SK-N-SH (cell line): ENCODE results near the gene TFDP2. TPM values are rescaled to one million over a fixed set of nuclear protein-coding genes. Genes with fewer than 3 reads are reported as not detected.

Source experiments
- CTCF ChIA-PET: fragments of 300-600, 350-600 bp; formaldehyde crosslinking; extraction: SDS; loops from one replicate; lab custom pipeline; 2021; lab: Yijun Ruan, JAX
- POLR2A ChIA-PET: fragments of 350-600 bp; sonication (Branson Sonifier 250); formaldehyde crosslinking; extraction: SDS; loops from one replicate; lab custom pipeline; 2020; ENCODE audit warnings: antibody characterized with exemption, inconsistent platforms; lab: Yijun Ruan, JAX
- DNase-seq: peaks from one replicate; pipeline ENCODE4 v3.0.0; 2012
- H2AFZ ChIP-seq: fragments of 200-600 bp; sonication (generic); 2 replicates; pipeline ENCODE4 v1.8.1; 2016; ENCODE audit warnings: antibody characterized with exemption, mild to moderate bottlenecking, low read depth
- H3F3A ChIP-seq: fragments of 200-600 bp; sonication (generic); replicated peaks from 2 replicates; pipeline ENCODE3; 2016; ENCODE audit warnings: antibody characterized with exemption, mild to moderate bottlenecking; ENCODE audit not compliant: insufficient read depth
- H3K27ac ChIP-seq, 2 experiments: fragments of 200-500 bp in 1 of 2; fragments of 200-600 bp in 1 of 2; sonication (Bioruptor generic) in 1 of 2; sonication (generic), shearing (Covaris generic) in 1 of 2; 2 replicates each; pipeline versions ENCODE4 v1.5.1 to v1.6.1; 2014 to 2016; ENCODE audit warnings: low read depth in 2 of 2, inconsistent platforms in 1 of 2, low read length in 1 of 2, mild to moderate bottlenecking in 1 of 2, mixed read lengths in 1 of 2
- H3K27me3 ChIP-seq: fragments of 200-600 bp; sonication (generic), shearing (Covaris generic); 2 replicates; pipeline ENCODE4 v1.6.1; 2016; ENCODE audit warnings: mixed run types; ENCODE audit not compliant: insufficient read depth
- H3K36me3 ChIP-seq, 2 experiments: fragments of 200-500 bp in 1 of 2; fragments of 200-600 bp in 1 of 2; sonication (Bioruptor generic) in 1 of 2; sonication (generic) in 1 of 2; replicated peaks in 1 of 2; 2 replicates each; pipeline versions ENCODE3 to v1.5.1; 2014 to 2016; ENCODE audit warnings: low read length in 1 of 2, mild to moderate bottlenecking in 1 of 2; ENCODE audit not compliant: insufficient read depth in 2 of 2, control insufficient read depth in 1 of 2
- H3K4me1 ChIP-seq, 2 experiments: fragments of 200-500 bp in 1 of 2; fragments of 200-600 bp in 1 of 2; sonication (Bioruptor generic) in 1 of 2; sonication (generic), shearing (Covaris generic) in 1 of 2; 2 replicates each; pipeline versions ENCODE4 v1.5.1 to v1.6.1; 2014 to 2016; ENCODE audit warnings: low read depth in 1 of 2, low read length in 1 of 2, mixed run types in 1 of 2; ENCODE audit not compliant: insufficient read depth in 2 of 2, control insufficient read depth in 1 of 2
- H3K4me2 ChIP-seq: fragments of 200-600 bp; sonication (generic), shearing (Covaris generic); 2 replicates; pipeline ENCODE4 v1.6.1; 2017; ENCODE audit warnings: mixed run types
- H3K4me3 ChIP-seq, 2 experiments: fragments of 200-500 bp in 1 of 2; fragments of 200-600 bp in 1 of 2; sonication (Bioruptor generic) in 1 of 2; sonication (generic), shearing (Covaris generic) in 1 of 2; 2 replicates each; pipeline versions ENCODE4 v1.5.1 to v1.8.1; 2014 to 2016; ENCODE audit warnings: low read depth in 2 of 2, inconsistent platforms in 1 of 2, low read length in 1 of 2, mild to moderate bottlenecking in 1 of 2, mixed read lengths in 1 of 2, moderate library complexity in 1 of 2
- H3K79me2 ChIP-seq: fragments of 200-600 bp; sonication (generic); 2 replicates; pipeline ENCODE4 v1.8.1; 2017; ENCODE audit warnings: mild to moderate bottlenecking; ENCODE audit not compliant: insufficient read depth
- H3K9ac ChIP-seq: fragments of 200-600 bp; sonication (generic); 2 replicates; pipeline ENCODE4 v1.6.1; 2017; ENCODE audit warnings: mixed run types
- H3K9me2 ChIP-seq: fragments of 200-600 bp; sonication (generic); 2 replicates; pipeline ENCODE4 v1.6.1; 2017; ENCODE audit warnings: mixed run types
- H3K9me3 ChIP-seq: fragments of 200-600 bp; sonication (generic); 2 replicates; pipeline ENCODE4 v1.6.1; 2017; ENCODE audit warnings: mixed run types, mild to moderate bottlenecking, moderate library complexity
- H4K20me1 ChIP-seq: fragments of 200-600 bp; sonication (generic); 2 replicates; pipeline ENCODE4 v1.6.1; 2017; ENCODE audit warnings: mild to moderate bottlenecking, mixed run types; ENCODE audit not compliant: insufficient read depth
- ELF1 ChIP-seq: IDR thresholded peaks from 2 replicates; pipeline ENCODE4 v1.4.0; 2012
- EP300 ChIP-seq, 2 experiments: IDR thresholded peaks; 2 replicates each; pipeline versions ENCODE4 v1.4.0 to v1.6.1; 2012; ENCODE audit warnings: borderline replicate concordance in 1 of 2, low read depth in 1 of 2, low read length in 1 of 2
- EZH2phosphoT487 ChIP-seq: fragments of 200-600 bp; sonication (generic); IDR thresholded peaks from 2 replicates; pipeline ENCODE4 v1.6.1; 2017; ENCODE audit warnings: low read depth, mixed run types, mild to moderate bottlenecking, antibody characterized with exemption, moderate library complexity, borderline replicate concordance
- FOXJ3 ChIP-seq: sonication (generic); formaldehyde crosslinking; IDR thresholded peaks from 2 replicates; pipeline ENCODE4 v1.5.1; 2020; ENCODE audit warnings: mild to moderate bottlenecking, missing genetic modification reagents
- FOXM1 ChIP-seq: IDR thresholded peaks from 2 replicates; pipeline ENCODE4 v1.4.0; 2012; ENCODE audit warnings: low read depth, mild to moderate bottlenecking
- GABPA ChIP-seq: IDR thresholded peaks from 2 replicates; pipeline ENCODE4 v1.4.0; 2012; ENCODE audit warnings: low read depth, mild to moderate bottlenecking
- IRF3 ChIP-seq: fragments of 150-350 bp; IDR thresholded peaks from 2 replicates; pipeline ENCODE4 v1.6.1; 2016; ENCODE audit warnings: mild to moderate bottlenecking, low read depth, low read length
- JUND ChIP-seq: IDR thresholded peaks from 2 replicates; pipeline ENCODE4 v1.4.0; 2012
- NFIC ChIP-seq: IDR thresholded peaks from 2 replicates; pipeline ENCODE4 v1.4.0; 2012; ENCODE audit warnings: borderline replicate concordance
- PBX3 ChIP-seq: IDR thresholded peaks from 2 replicates; pipeline ENCODE4; 2012
- SIN3A ChIP-seq: IDR thresholded peaks from 2 replicates; pipeline ENCODE4 v1.6.1; 2012; ENCODE audit warnings: low read depth, mild to moderate bottlenecking, low read length, moderate library complexity, borderline replicate concordance
- TCF12 ChIP-seq: IDR thresholded peaks from 2 replicates; pipeline ENCODE4 v1.4.0; 2012
- YY1 ChIP-seq: IDR thresholded peaks from 2 replicates; pipeline ENCODE4 v1.4.0; 2012; ENCODE audit warnings: low read depth, mild to moderate bottlenecking
- WGBS: methylation state at CpG from one replicate; pipeline ENCODE4 v1.1.6; 2017; ENCODE audit warnings: low lambda C conversion rate; 5-methylcytosine and 5-hydroxymethylcytosine counted together
- polyA plus RNA-seq, 3 experiments: library from polyadenylated mRNA; depleted of rRNA; stranded (reverse); fragments of >200 nt; gene quantifications; 2 replicates each; pipeline ENCODE4 v1.2.3, GENCODE V29; 2012
- TF ChIP-seq, protein P1 (sequence below): IDR thresholded peaks from 2 replicates; pipeline ENCODE4 v1.4.0; 2012; ENCODE audit warnings: low read depth

TFDP2 gene
- polyA plus RNA-seq, 1 of the 3 experiments (the other 2 are of a cell fraction) = 8.6 TPM

GRCh38 chr3:141965471-141965870 lies 183.9 kb downstream of the TFDP2 start:
- H3K27ac ChIP-seq = no peak overlapping the region
- TF ChIP-seq, protein P1, sequence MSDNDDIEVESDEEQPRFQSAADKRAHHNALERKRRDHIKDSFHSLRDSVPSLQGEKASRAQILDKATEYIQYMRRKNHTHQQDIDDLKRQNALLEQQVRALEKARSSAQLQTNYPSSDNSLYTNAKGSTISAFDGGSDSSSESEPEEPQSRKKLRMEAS = no peak
- no peak for TF ChIP-seq EZH2phosphoT487
- TF ChIP-seq PBX3 = no peak
- no peak for TF ChIP-seq TCF12
- TF ChIP-seq JUND = no peak
- TF ChIP-seq FOXM1 = no peak
- no peak for TF ChIP-seq IRF3
- no peak for TF ChIP-seq FOXJ3 (CRISPR knock-in tag)
- no peak for TF ChIP-seq EP300 (IDR thresholded peaks at IDR 0.05; ENCODE audit: borderline replicate concordance in 1 of 2, low read depth in 1 of 2, low read length in 1 of 2)
- TF ChIP-seq SIN3A = no peak
- TF ChIP-seq GABPA = no peak
- no peak for TF ChIP-seq ELF1
- TF ChIP-seq NFIC = no peak
- TF ChIP-seq YY1 = no peak
- H3K9ac ChIP-seq = no peak overlapping the region
- POLR2A ChIA-PET = no interaction called here
- no peak overlapping the region for H2AFZ ChIP-seq
- H3K9me2 ChIP-seq = no peaks in the 10 kb centered on the region
- no peak overlapping the region for H3K4me2 ChIP-seq
- H3K79me2 ChIP-seq = no peaks in the 10 kb centered on the region
- peaks cover 9% of the 10 kb centered on the region for H3F3A ChIP-seq
- no peaks in the 10 kb centered on the region for H3K9me3 ChIP-seq
- CTCF ChIA-PET = interaction anchor here (1.6 kb wide), 1 partner anchor 52 kb away, joined by 3 read pairs; no protein-coding TSS in a partner anchor
- H3K36me3 ChIP-seq = peaks cover 9% of the 10 kb centered on the region in 2 experiments
- no peaks in the 10 kb centered on the region for H3K27me3 ChIP-seq
- H3K4me1 ChIP-seq = peaks cover 0 to under 1% of the 10 kb centered on the region in 2 experiments; a peak in 1 of 4 replicates
- 68% methylated on average over 1 of the region's 1 CpG for WGBS
- no peaks in the 10 kb centered on the region for H4K20me1 ChIP-seq
- H3K4me3 ChIP-seq = no peak overlapping the region
- DNase-seq = no peak

DNA sequence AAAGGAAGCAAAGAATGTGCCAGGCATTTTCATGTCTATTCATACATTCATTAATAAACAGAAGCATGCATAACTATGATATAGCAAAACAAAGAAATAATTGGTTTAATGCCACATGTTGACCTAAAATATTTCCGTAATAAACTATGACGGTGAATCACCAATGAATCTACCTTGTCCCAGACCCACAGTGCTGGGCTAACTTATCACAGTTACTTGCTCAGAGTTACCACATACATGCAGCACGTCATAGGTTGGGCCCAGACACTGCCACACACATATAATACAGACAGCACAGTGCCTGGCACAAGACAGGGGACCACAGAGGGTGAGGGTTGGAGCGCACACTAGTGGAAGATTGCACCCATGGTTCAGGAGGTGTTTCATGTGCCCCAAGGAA lies 186.0 kb downstream of the TFDP2 start:
- CTCF ChIA-PET = interaction anchor here (0.7 to 1.4 kb wide), 7 partner anchors 8 to 180 kb away, joined by 3 to 6 read pairs (median 3); no protein-coding TSS in a partner anchor
- Histone ChIP-seq H3K79me2 (no peaks in the 10 kb centered on the region), H2AFZ (no peak overlapping the region), H3K4me2 (no peak overlapping the region), H3K4me1 (peaks cover 0 to 11% of the 10 kb centered on the region in 2 experiments; a peak in 2 of 4 replicates), H3K9me2 (no peaks in the 10 kb centered on the region), H3F3A (peaks cover 24% of the 10 kb centered on the region), H3K9ac (no peak overlapping the region), H3K27ac (no peak overlapping the region), H4K20me1 (no peaks in the 10 kb centered on the region), H3K4me3 (no peak overlapping the region), H3K36me3 (peaks cover 17 to 18% of the 10 kb centered on the region in 2 experiments), H3K9me3 (no peaks in the 10 kb centered on the region), H3K27me3 (no peaks in the 10 kb centered on the region)
- 93% methylated on average over 3 of the region's 4 CpGs for WGBS
- TF ChIP-seq ELF1 (no peak), IRF3 (no peak)
- POLR2A ChIA-PET = no interaction called here
- DNase-seq = no peak
